Measurements from ENCODE around the gene RGS12.

Gene RGS12

GRCh38 chr4:3312362-3312761 is 19.5 kb downstream of the RGS12 start:
- no peak for TF ChIP-seq ZFX (IDR thresholded peaks at IDR 0.05; ENCODE audit: borderline replicate concordance)
- TF ChIP-seq CTCF (IDR thresholded peaks at IDR 0.05) = no peak
- no peak overlapping the region for H3K27ac ChIP-seq

GRCh38 chr4:3313139-3313538 is 20.3 kb downstream of the RGS12 start:
- TF ChIP-seq ZFX (IDR thresholded peaks at IDR 0.05; ENCODE audit: borderline replicate concordance) = no peak
- no peak for TF ChIP-seq CTCF (IDR thresholded peaks at IDR 0.05)
- no peak overlapping the region for H3K27ac ChIP-seq

GRCh38 chr4:3313556-3314228 is 20.9 kb downstream of the RGS12 start:
- no peak for TF ChIP-seq ZFX (IDR thresholded peaks at IDR 0.05; ENCODE audit: borderline replicate concordance)
- no peak for TF ChIP-seq CTCF (IDR thresholded peaks at IDR 0.05)

GRCh38 chr4:3314706-3315260 is 22.0 kb downstream of the RGS12 start:
- TF ChIP-seq ZFX (IDR thresholded peaks at IDR 0.05; ENCODE audit: borderline replicate concordance) = no peak
- TF ChIP-seq CTCF (IDR thresholded peaks at IDR 0.05) = no peak
- H3K27ac ChIP-seq = no peak overlapping the region

More at GRCh38 chr4:3313556-3314228, 20.9 kb downstream of the RGS12 start:
- H3K27ac ChIP-seq = no peak overlapping the region

GRCh38 chr4:3315566-3315965 is 22.7 kb downstream of the RGS12 start:
- TF ChIP-seq CTCF (IDR thresholded peaks at IDR 0.05) (no peak), ZFX (IDR thresholded peaks at IDR 0.05; ENCODE audit: borderline replicate concordance) (no peak)
- H3K27ac ChIP-seq = no peak overlapping the region

- TF ChIP-seq CTCF (IDR thresholded peaks at IDR 0.05) (no peak), ZFX (IDR thresholded peaks at IDR 0.05; ENCODE audit: borderline replicate concordance) (no peak)
- H3K27ac ChIP-seq = no peak overlapping the region
Observed at GRCh38 chr4:3316146-3316545, 23.3 kb downstream of the RGS12 start.

- H3K27ac ChIP-seq = no peak overlapping the region
- TF ChIP-seq CTCF (IDR thresholded peaks at IDR 0.05) (no peak), ZFX (IDR thresholded peaks at IDR 0.05; ENCODE audit: borderline replicate concordance) (no peak)
Observed at GRCh38 chr4:3317011-3317655, 24.3 kb downstream of the RGS12 start.
